Cardiac muscle cell (in vitro differentiated cells and primary cell): ENCODE data around the gene TJP3. TPM values are rescaled to one million over a fixed set of nuclear protein-coding genes. Genes with fewer than 3 reads are reported as not detected.

Source experiments
- DNase-seq, 2 donors: peaks; one replicate each; pipeline versions ENCODE4 v3.0.0 to v3.0.0-alpha.2; 2010 to 2017; ENCODE audit warnings: low read depth in 1 of 2, low spot score in 1 of 2
- H3K27ac ChIP-seq: fragments of 200-600 bp; sonication (generic); 2 replicates; pipeline ENCODE4 v1.5.1; 2016
- H3K27me3 ChIP-seq: fragments of 200-600 bp; sonication (generic); 2 replicates; pipeline ENCODE4 v1.6.0; 2016; ENCODE audit warnings: control low read depth
- H3K36me3 ChIP-seq: fragments of 200-600 bp; sonication (generic); 2 replicates; pipeline ENCODE4 v1.5.1; 2016; ENCODE audit warnings: control low read depth
- H3K4me1 ChIP-seq: fragments of 200-600 bp; sonication (generic); 2 replicates; pipeline ENCODE4 v1.8.1; 2017; ENCODE audit warnings: low read depth, mild to moderate bottlenecking, mixed run types
- H3K4me3 ChIP-seq: fragments of 200-600 bp; sonication (generic); 2 replicates; pipeline ENCODE4 v1.5.1; 2016; ENCODE audit warnings: mild to moderate bottlenecking
- H3K9me3 ChIP-seq: fragments of 200-600 bp; sonication (generic); 2 replicates; pipeline ENCODE4 v1.5.1; 2017; ENCODE audit warnings: low read depth, mild to moderate bottlenecking, control low read depth
- CTCF ChIP-seq: IDR thresholded peaks from 2 replicates; pipeline ENCODE4 v1.5.1; 2012; ENCODE audit warnings: low read depth, mild to moderate bottlenecking, low read length
- polyA plus RNA-seq: library from polyadenylated mRNA; unstranded; fragments of >200 nt; fragmentation: Nextera tagmentation; extraction: Ambion mirVana; gene quantifications from 2 replicates; pipeline ENCODE4 v1.2.1, GENCODE V29; 2016
- total RNA-seq: library from RNA; depleted of rRNA; stranded (reverse); fragments of >200 nt; gene quantifications from 2 replicates; pipeline ENCODE4 v1.2.3, GENCODE V29; 2016

TJP3 gene
- total and polyA plus RNA-seq, 2 experiments from 2014 or later, result 5.0 to 5.2 TPM

DNA sequence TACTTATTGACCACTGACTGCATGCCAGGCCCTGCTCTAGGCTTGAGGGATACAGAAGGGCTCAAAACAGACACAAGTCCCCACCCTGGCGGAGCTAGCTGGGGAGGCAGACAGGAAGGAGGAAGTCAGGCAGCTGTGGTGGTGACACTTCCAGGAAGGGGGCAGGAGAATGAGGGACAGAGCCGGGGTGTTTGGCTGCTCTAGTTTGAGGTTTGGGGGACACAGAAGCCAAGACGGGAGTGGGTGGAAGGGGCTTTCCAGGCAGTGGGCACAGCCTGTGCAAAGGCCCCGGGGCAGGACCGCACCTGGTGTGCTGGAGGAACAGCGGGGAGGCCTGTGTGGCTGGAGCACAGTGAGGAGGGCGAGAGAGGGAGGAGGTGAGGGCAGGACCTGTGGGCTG, 58.3 kb downstream of the TJP3 start:
- no peaks in the 10 kb centered on the region for H3K36me3 ChIP-seq
- no peak overlapping the region for H3K4me3 ChIP-seq
- peaks cover 3% of the 10 kb centered on the region for H3K27me3 ChIP-seq
- H3K4me1 ChIP-seq, result no peaks in the 10 kb centered on the region
- no peaks in the 10 kb centered on the region for H3K9me3 ChIP-seq
- no peak for TF ChIP-seq CTCF
- no peak for DNase-seq
- H3K27ac ChIP-seq, result no peak overlapping the region

DNA sequence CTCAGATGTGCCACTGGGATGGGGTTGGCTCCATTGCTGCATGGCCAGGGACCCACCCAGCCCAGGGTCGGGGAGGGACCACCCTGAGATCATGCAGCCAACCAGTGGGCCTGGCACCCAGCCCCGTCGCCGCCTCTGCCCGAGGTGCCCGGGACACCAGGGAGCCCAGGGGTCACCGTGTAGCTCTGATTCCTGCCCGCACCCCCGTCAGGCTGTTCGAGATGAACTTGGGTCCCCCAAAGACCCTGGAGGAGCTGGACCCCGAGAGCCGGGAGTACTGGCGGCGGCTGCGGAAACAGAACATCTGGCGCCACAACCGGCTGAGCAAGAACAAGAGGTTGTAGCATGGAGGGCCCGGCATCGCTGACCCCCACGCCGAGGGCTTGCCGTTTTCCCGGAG, 58.9 kb downstream of the TJP3 start:
- Histone ChIP-seq H3K27ac (no peak overlapping the region), H3K4me3 (no peak overlapping the region), H3K4me1 (no peaks in the 10 kb centered on the region), H3K36me3 (no peaks in the 10 kb centered on the region), H3K9me3 (no peaks in the 10 kb centered on the region), H3K27me3 (peaks cover 3% of the 10 kb centered on the region)
- no peak for TF ChIP-seq CTCF
- DNase-seq, result no peak

DNA sequence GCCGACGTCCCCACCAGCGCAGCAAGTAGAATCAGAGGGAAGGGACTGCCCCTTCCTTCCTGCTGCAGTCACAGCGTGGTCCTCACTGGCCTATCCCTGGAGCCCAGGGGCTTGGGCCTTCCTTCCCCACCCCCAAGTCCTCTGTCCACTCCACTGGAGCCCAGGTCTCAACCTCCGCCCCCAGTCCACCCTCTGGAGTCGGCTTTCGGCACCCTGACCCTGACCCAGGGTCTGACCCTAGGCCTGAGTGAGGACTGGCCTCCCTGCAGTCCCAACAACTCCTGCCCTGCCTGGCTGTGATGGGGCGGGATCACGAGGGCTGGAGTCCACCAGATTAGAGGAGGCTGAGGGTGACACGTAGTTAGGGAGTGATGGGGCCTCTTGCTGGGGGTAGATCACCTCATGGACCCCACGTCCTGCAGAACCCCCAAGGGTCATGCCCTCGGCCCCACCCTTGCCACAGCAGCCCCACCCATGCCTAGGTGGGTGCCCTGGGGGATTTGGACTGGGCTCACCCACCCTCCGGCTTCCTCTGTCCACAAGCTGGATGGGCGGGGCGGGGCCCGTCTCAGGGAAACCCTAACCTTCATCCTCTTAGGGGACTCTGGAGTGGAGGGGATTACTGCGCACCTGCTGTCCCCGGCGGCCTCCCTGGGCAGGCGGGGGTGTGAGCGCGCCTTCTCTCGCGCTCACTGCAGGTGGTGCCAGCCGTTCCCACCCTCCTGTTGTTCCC, 60.0 kb downstream of the TJP3 start:
- Histone ChIP-seq H3K4me3 (no peak overlapping the region), H3K27ac (no peak overlapping the region), H3K4me1 (no peaks in the 10 kb centered on the region), H3K36me3 (no peaks in the 10 kb centered on the region), H3K27me3 (no peaks in the 10 kb centered on the region), H3K9me3 (no peaks in the 10 kb centered on the region)
- TF ChIP-seq CTCF, result no peak
- no peak for DNase-seq

GRCh38 chr19:3768748-3769099, 60.5 kb downstream of the TJP3 start:
- no peaks in the 10 kb centered on the region for H3K4me1 ChIP-seq
- H3K9me3 ChIP-seq, result no peaks in the 10 kb centered on the region
- no peaks in the 10 kb centered on the region for H3K36me3 ChIP-seq
- no peak for DNase-seq
- H3K27me3 ChIP-seq, result no peaks in the 10 kb centered on the region
- no peak overlapping the region for H3K27ac ChIP-seq
- H3K4me3 ChIP-seq, result no peak overlapping the region
- TF ChIP-seq CTCF, result no peak

GRCh38 chr19:3769494-3769893, 61.3 kb downstream of the TJP3 start:
- DNase-seq, result no peak
- Histone ChIP-seq H3K9me3 (no peaks in the 10 kb centered on the region), H3K4me1 (no peaks in the 10 kb centered on the region), H3K27me3 (no peaks in the 10 kb centered on the region), H3K27ac (no peak overlapping the region), H3K4me3 (no peak overlapping the region), H3K36me3 (no peaks in the 10 kb centered on the region)
- TF ChIP-seq CTCF, result no peak
